Measurements from ENCODE around the gene FAM3D.
"Not testable (repeated sequence)": the region's sequence is repeated elsewhere in the genome, so short reads cannot be mapped to it uniquely, and the experiment has no call there.

GRCh38 chr3:58696813-58697212, 30.2 kb upstream of the FAM3D start:
- TF ChIP-seq CTCF (IDR thresholded peaks at IDR 0.05; ENCODE audit: control extremely low read depth in 1 of 3, insufficient read depth in 1 of 3, low read depth in 1 of 3, low read length in 3 of 3); EZH2 (IDR thresholded peaks at IDR 0.05; ENCODE audit: low read depth, low read length, severe bottlenecking); GABPA (IDR thresholded peaks at IDR 0.05; ENCODE audit: borderline replicate concordance, insufficient read depth, low read length); KDM5A (IDR thresholded peaks at IDR 0.05; ENCODE audit: low read length); POLR2A (IDR thresholded peaks at IDR 0.05; ENCODE audit: control extremely low read depth in 1 of 2, low read depth in 2 of 2, low read length in 2 of 2); RAD21 (IDR thresholded peaks at IDR 0.05 in 1 of 2, conservative IDR thresholded peaks at IDR 0.05 in 1 of 2; ENCODE audit: low read depth in 2 of 2, low read length in 2 of 2); GTF2F1 (IDR thresholded peaks at IDR 0.05; ENCODE audit: borderline replicate concordance, low read depth, low read length); POLR2AphosphoS5 (IDR thresholded peaks at IDR 0.05; ENCODE audit: low read depth, low read length): not testable (repeated sequence)
- TF ChIP-seq, protein P1, sequence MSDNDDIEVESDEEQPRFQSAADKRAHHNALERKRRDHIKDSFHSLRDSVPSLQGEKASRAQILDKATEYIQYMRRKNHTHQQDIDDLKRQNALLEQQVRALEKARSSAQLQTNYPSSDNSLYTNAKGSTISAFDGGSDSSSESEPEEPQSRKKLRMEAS (IDR thresholded peaks at IDR 0.05) = not testable (repeated sequence)
